ENCODE measurements around the gene HS1BP3. TPM values are rescaled to one million over a fixed set of nuclear protein-coding genes. Genes with fewer than 3 reads are reported as not detected.

HS1BP3 gene
- total and polyA plus RNA-seq, 9 of the 15 experiments (the other 6 are each of a cell fraction or from before 2014, with no cell fraction given), result 0.41 to 8.3 (median 5.9) TPM

DNA sequence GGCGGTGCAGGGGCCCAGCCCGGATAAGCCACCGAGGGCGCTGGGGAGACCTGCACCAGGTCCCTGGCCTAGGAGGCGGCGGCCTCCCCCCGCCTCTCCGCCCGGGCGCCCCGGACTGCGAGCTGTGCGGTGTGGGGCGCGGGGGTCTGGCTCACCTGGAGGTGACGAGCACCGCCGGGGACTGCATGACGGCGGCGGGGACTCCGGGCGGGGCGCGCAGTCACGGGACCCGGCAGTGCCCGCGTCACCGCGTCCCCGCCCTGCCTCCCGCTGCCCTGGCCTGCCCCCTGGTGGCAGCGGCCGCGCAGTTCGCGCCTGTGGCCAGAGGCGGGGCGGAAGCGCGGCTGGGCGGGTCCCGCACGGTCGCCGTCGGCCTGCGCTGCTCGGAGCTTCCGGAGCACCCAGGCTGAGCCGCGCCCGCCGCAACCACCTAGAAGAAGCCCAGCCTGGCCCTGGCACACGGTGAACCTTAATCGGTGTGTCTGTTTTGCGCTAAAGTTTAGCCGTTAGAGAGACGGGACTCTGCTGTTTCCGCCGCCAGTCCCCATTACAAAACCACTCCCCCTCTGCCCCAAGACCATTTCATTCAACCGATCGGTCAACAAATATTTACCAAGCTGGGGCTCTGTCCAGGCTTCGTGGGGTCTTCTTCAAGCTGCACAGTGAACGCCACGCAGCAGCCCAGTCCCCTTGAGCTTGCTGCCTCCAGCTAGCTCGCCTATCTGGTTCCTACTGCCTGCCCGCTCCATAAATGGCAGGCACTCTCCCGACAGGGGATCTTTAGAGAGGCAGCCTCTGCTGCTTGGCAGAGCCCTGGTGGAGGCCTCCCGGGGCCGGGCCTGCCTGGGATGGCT, at the start of gene HS1BP3 (continued):
- TF ChIP-seq, protein P1, sequence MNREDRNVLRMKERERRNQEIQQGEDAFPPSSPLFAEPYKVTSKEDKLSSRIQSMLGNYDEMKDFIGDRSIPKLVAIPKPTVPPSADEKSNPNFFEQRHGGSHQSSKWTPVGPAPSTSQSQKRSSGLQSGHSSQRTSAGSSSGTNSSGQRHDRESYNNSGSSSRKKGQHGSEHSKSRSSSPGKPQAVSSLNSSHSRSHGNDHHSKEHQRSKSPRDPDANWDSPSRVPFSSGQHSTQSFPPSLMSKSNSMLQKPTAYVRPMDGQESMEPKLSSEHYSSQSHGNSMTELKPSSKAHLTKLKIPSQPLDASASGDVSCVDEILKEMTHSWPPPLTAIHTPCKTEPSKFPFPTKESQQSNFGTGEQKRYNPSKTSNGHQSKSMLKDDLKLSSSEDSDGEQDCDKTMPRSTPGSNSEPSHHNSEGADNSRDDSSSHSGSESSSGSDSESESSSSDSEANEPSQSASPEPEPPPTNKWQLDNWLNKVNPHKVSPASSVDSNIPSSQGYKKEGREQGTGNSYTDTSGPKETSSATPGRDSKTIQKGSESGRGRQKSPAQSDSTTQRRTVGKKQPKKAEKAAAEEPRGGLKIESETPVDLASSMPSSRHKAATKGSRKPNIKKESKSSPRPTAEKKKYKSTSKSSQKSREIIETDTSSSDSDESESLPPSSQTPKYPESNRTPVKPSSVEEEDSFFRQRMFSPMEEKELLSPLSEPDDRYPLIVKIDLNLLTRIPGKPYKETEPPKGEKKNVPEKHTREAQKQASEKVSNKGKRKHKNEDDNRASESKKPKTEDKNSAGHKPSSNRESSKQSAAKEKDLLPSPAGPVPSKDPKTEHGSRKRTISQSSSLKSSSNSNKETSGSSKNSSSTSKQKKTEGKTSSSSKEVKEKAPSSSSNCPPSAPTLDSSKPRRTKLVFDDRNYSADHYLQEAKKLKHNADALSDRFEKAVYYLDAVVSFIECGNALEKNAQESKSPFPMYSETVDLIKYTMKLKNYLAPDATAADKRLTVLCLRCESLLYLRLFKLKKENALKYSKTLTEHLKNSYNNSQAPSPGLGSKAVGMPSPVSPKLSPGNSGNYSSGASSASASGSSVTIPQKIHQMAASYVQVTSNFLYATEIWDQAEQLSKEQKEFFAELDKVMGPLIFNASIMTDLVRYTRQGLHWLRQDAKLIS (CRISPR knock-in tag; IDR thresholded peaks at IDR 0.05), result no peak
- TF ChIP-seq, protein P2, sequence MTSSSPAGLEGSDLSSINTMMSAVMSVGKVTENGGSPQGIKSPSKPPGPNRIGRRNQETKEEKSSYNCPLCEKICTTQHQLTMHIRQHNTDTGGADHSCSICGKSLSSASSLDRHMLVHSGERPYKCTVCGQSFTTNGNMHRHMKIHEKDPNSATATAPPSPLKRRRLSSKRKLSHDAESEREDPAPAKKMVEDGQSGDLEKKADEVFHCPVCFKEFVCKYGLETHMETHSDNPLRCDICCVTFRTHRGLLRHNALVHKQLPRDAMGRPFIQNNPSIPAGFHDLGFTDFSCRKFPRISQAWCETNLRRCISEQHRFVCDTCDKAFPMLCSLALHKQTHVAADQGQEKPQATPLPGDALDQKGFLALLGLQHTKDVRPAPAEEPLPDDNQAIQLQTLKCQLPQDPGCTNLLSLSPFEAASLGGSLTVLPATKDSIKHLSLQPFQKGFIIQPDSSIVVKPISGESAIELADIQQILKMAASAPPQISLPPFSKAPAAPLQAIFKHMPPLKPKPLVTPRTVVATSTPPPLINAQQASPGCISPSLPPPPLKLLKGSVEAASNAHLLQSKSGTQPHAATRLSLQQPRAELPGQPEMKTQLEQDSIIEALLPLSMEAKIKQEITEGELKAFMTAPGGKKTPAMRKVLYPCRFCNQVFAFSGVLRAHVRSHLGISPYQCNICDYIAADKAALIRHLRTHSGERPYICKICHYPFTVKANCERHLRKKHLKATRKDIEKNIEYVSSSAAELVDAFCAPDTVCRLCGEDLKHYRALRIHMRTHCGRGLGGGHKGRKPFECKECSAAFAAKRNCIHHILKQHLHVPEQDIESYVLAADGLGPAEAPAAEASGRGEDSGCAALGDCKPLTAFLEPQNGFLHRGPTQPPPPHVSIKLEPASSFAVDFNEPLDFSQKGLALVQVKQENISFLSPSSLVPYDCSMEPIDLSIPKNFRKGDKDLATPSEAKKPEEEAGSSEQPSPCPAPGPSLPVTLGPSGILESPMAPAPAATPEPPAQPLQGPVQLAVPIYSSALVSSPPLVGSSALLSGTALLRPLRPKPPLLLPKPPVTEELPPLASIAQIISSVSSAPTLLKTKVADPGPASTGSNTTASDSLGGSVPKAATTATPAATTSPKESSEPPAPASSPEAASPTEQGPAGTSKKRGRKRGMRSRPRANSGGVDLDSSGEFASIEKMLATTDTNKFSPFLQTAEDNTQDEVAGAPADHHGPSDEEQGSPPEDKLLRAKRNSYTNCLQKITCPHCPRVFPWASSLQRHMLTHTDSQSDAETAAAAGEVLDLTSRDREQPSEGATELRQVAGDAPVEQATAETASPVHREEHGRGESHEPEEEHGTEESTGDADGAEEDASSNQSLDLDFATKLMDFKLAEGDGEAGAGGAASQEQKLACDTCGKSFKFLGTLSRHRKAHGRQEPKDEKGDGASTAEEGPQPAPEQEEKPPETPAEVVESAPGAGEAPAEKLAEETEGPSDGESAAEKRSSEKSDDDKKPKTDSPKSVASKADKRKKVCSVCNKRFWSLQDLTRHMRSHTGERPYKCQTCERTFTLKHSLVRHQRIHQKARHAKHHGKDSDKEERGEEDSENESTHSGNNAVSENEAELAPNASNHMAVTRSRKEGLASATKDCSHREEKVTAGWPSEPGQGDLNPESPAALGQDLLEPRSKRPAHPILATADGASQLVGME (CRISPR knock-in tag; IDR thresholded peaks at IDR 0.05), result 0 out of 2 replicates have a peak, but pooled peaks have one; percentile 48
- TF ChIP-seq SMARCB1 (IDR thresholded peaks at IDR 0.05; ENCODE audit: insufficient read length, low read depth), result no peak
- TF ChIP-seq, protein P3, sequence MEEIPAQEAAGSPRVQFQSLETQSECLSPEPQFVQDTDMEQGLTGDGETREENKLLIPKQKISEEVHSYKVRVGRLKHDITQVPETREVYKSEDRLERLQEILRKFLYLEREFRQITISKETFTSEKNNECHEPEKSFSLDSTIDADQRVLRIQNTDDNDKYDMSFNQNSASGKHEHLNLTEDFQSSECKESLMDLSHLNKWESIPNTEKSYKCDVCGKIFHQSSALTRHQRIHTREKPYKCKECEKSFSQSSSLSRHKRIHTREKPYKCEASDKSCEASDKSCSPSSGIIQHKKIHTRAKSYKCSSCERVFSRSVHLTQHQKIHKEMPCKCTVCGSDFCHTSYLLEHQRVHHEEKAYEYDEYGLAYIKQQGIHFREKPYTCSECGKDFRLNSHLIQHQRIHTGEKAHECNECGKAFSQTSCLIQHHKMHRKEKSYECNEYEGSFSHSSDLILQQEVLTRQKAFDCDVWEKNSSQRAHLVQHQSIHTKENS (CRISPR knock-in tag; IDR thresholded peaks at IDR 0.05), result no peak
